ENCODE data around the gene ENPP1.
A peak's percentile ranks its signal among the peaks of the same experiment; 100 is the strongest.

GRCh38 chr6:131923356-131923755 is 115.5 kb downstream of the ENPP1 start:
- peak in 1 of 3 experiments; percentile 15 for TF ChIP-seq CTCF (IDR thresholded peaks at IDR 0.05)
- no peak for TF ChIP-seq POLR2A (IDR thresholded peaks at IDR 0.05)

All from vagina (tissue), 2 donors.